Mesenchymal stem cell (in vitro differentiated cells and primary cell): Measurements from ENCODE around the gene KRI1.
"Not testable (repeated sequence)": the region's sequence is repeated elsewhere in the genome, so short reads cannot be mapped to it uniquely, and the experiment has no call there.

Source experiments
- DNase-seq: peaks from one replicate; pipeline ENCODE4 v3.0.0-alpha.2; 2013
- H2AFZ ChIP-seq: one replicate; pipeline ENCODE4 v1.6.1; 2013; ENCODE audit warnings: low read depth, mild to moderate bottlenecking, control low read depth, inconsistent platforms, low read length, moderate library complexity
- H2AK5ac ChIP-seq: 2 replicates; pipeline ENCODE4 v1.6.1; 2013; ENCODE audit warnings: low read length, moderate library complexity, mild to moderate bottlenecking, inconsistent platforms; ENCODE audit not compliant: severe bottlenecking
- H2BK120ac ChIP-seq: one replicate; pipeline ENCODE4 v1.6.1; 2013; ENCODE audit warnings: low read depth, mild to moderate bottlenecking, inconsistent platforms, low read length, moderate library complexity
- H2BK12ac ChIP-seq, 2 experiments: one replicate each; pipeline ENCODE4 v1.6.1; 2013; ENCODE audit warnings: inconsistent platforms in 2 of 2, low read length in 2 of 2, mild to moderate bottlenecking in 2 of 2, moderate library complexity in 2 of 2, control low read depth in 1 of 2
- H2BK15ac ChIP-seq: one replicate; pipeline ENCODE4 v1.6.1; 2013; ENCODE audit warnings: mild to moderate bottlenecking, low read depth, inconsistent platforms; ENCODE audit not compliant: poor library complexity, severe bottlenecking
- H2BK5ac ChIP-seq: 2 replicates; pipeline ENCODE4 v1.6.1; 2013; ENCODE audit warnings: low read depth, mild to moderate bottlenecking, low read length, control low read depth, inconsistent platforms; ENCODE audit not compliant: poor library complexity, severe bottlenecking
- H3K14ac ChIP-seq, 2 experiments: one replicate each; pipeline ENCODE4 v1.6.1; 2013; ENCODE audit warnings: inconsistent platforms in 2 of 2, low read length in 2 of 2, control low read depth in 1 of 2, mild to moderate bottlenecking in 1 of 2, moderate library complexity in 1 of 2
- H3K18ac ChIP-seq, 2 experiments: one replicate each; pipeline ENCODE4 v1.6.1; 2013; ENCODE audit warnings: inconsistent platforms in 2 of 2, low read length in 2 of 2, control low read depth in 1 of 2, low read depth in 1 of 2, mild to moderate bottlenecking in 1 of 2
- H3K23ac ChIP-seq, 2 experiments: one replicate each; pipeline ENCODE4 v1.6.1; 2013; ENCODE audit warnings: inconsistent platforms in 2 of 2, low read length in 2 of 2, mild to moderate bottlenecking in 2 of 2, moderate library complexity in 2 of 2, control low read depth in 1 of 2
- H3K27ac ChIP-seq: 2 replicates; pipeline ENCODE4 v1.5.1; 2013; ENCODE audit warnings: mild to moderate bottlenecking, moderate library complexity, low read length, control low read depth, inconsistent platforms; ENCODE audit not compliant: poor library complexity, severe bottlenecking
- H3K27me3 ChIP-seq, 2 experiments: 2 replicates each; pipeline versions ENCODE4 v1.6.1 to v1.7.0; 2013; ENCODE audit warnings: low read length in 2 of 2, mild to moderate bottlenecking in 2 of 2, moderate library complexity in 2 of 2, control low read depth in 1 of 2, inconsistent platforms in 1 of 2; ENCODE audit not compliant: control insufficient read depth in 1 of 2, insufficient read depth in 1 of 2
- H3K36me3 ChIP-seq, 2 experiments: 2 replicates each; pipeline versions ENCODE4 v1.6.1 to v1.7.0; 2013; ENCODE audit warnings: low read length in 2 of 2, control low read depth in 1 of 2, inconsistent platforms in 1 of 2, low read depth in 1 of 2, mild to moderate bottlenecking in 1 of 2; ENCODE audit not compliant: insufficient read depth in 2 of 2, control insufficient read depth in 1 of 2
- H3K4ac ChIP-seq, 2 experiments: one replicate each; pipeline ENCODE4 v1.6.1; 2013; ENCODE audit warnings: inconsistent platforms in 2 of 2, low read length in 2 of 2, mild to moderate bottlenecking in 2 of 2, moderate library complexity in 2 of 2, control low read depth in 1 of 2, low read depth in 1 of 2
- H3K4me1 ChIP-seq: 2 replicates; pipeline ENCODE4 v1.6.1; 2013; ENCODE audit warnings: low read depth, low read length, control low read depth; ENCODE audit not compliant: control insufficient read depth, insufficient read depth
- H3K4me2 ChIP-seq: 2 replicates; pipeline ENCODE4 v1.6.1; 2013; ENCODE audit warnings: low read length, mild to moderate bottlenecking, inconsistent platforms; ENCODE audit not compliant: poor library complexity, severe bottlenecking
- H3K4me3 ChIP-seq, 2 experiments: 2 replicates each; pipeline versions ENCODE4 v1.5.1 to v1.7.0; 2013; ENCODE audit warnings: low read length in 2 of 2, mild to moderate bottlenecking in 2 of 2, control low read depth in 1 of 2, low read depth in 1 of 2; ENCODE audit not compliant: insufficient read depth in 1 of 2
- H3K79me1 ChIP-seq: replicated peaks from 2 replicates; pipeline ENCODE4 v1.6.1; 2013; ENCODE audit warnings: mild to moderate bottlenecking, control low read depth, low read length, inconsistent platforms; ENCODE audit not compliant: poor library complexity, severe bottlenecking
- H3K9ac ChIP-seq: 2 replicates; pipeline ENCODE4 v1.7.0; 2013; ENCODE audit warnings: mild to moderate bottlenecking, low read length, moderate library complexity
- H3K9me3 ChIP-seq: 2 replicates; pipeline ENCODE4 v1.7.0; 2013; ENCODE audit warnings: mild to moderate bottlenecking, low read length; ENCODE audit not compliant: control insufficient read depth
- H4K8ac ChIP-seq: one replicate; pipeline ENCODE4 v1.6.1; 2013; ENCODE audit warnings: inconsistent platforms, mild to moderate bottlenecking, low read length, moderate library complexity
- H4K91ac ChIP-seq: one replicate; pipeline ENCODE4 v1.6.1; 2013; ENCODE audit warnings: mild to moderate bottlenecking, low read length, inconsistent platforms
- WGBS: methylation state at CpG from one replicate; pipeline ENCODE4 v1.1.7; 2013; ENCODE audit warnings: mixed read lengths; 5-methylcytosine and 5-hydroxymethylcytosine counted together

Gene KRI1

GRCh38 chr19:10574462-10574861 is 8.7 kb upstream of the KRI1 start:
- DNase-seq = no peak
- no peak overlapping the region for H3K4ac ChIP-seq
- H2BK5ac ChIP-seq = no peak overlapping the region
- H3K27ac ChIP-seq = no peak overlapping the region
- peak overlapping the region; percentile 80 for H2BK15ac ChIP-seq
- H3K18ac ChIP-seq = no peak overlapping the region
- H3K4me3 ChIP-seq = no peak overlapping the region
- 89% methylated on average over 8 of the region's 8 CpGs for WGBS
- H4K91ac ChIP-seq = no peak overlapping the region
- peaks cover 11% of the 10 kb centered on the region for H3K4me1 ChIP-seq
- no peaks in the 10 kb centered on the region for H3K27me3 ChIP-seq
- no peak overlapping the region for H3K14ac ChIP-seq
- peak overlapping the region; percentile 26 for H2AK5ac ChIP-seq
- no peak overlapping the region for H2BK12ac ChIP-seq
- no peaks in the 10 kb centered on the region for H3K9me3 ChIP-seq
- H3K23ac ChIP-seq = no peak overlapping the region
- no peak overlapping the region for H4K8ac ChIP-seq
- H3K79me1 ChIP-seq = peaks cover 6% of the 10 kb centered on the region
- H2AFZ ChIP-seq = no peak overlapping the region
- H3K9ac ChIP-seq = no peak overlapping the region
- no peaks in the 10 kb centered on the region for H3K36me3 ChIP-seq
- H3K4me2 ChIP-seq = no peak overlapping the region
- no peak overlapping the region for H2BK120ac ChIP-seq

- H3K14ac ChIP-seq, H4K8ac ChIP-seq, H2BK5ac ChIP-seq, H3K4me2 ChIP-seq, H4K91ac ChIP-seq, H2AK5ac ChIP-seq, H3K23ac ChIP-seq, H3K4ac ChIP-seq, H2AFZ ChIP-seq, H2BK120ac ChIP-seq, H3K18ac ChIP-seq, H3K9ac ChIP-seq, H3K36me3 ChIP-seq, H3K4me3 ChIP-seq, H2BK15ac ChIP-seq, H3K27ac ChIP-seq, H3K27me3 ChIP-seq, H3K9me3 ChIP-seq, H2BK12ac ChIP-seq, DNase-seq, H3K79me1 ChIP-seq: not testable (repeated sequence)
- peaks cover 15% of the 10 kb centered on the region for H3K4me1 ChIP-seq
- WGBS = 93% methylated on average over 5 of the region's 6 CpGs
Observed at GRCh38 chr19:10573793-10574192, 8.0 kb upstream of the KRI1 start.

- Histone ChIP-seq H4K8ac (no peak within 1 kb of the TSS), H2BK15ac (no peak within 1 kb of the TSS), H3K18ac (peak within 1 kb of the TSS; percentile 16 to 94), H2AFZ (peak within 1 kb of the TSS; percentile 93), H3K14ac (peak within 1 kb of the TSS in 1 of 2 experiments; percentile 62), H3K27me3 (no peaks in the 10 kb centered on the region), H4K91ac (peak within 1 kb of the TSS; percentile 88), H3K9ac (peak within 1 kb of the TSS; percentile 87), H2BK12ac (peak within 1 kb of the TSS in 1 of 2 experiments; percentile 49), H3K4me1 (peaks cover 27% of the 10 kb centered on the region), H3K4me3 (peak within 1 kb of the TSS; percentile 85 to 94), H3K4ac (peak within 1 kb of the TSS in 1 of 2 experiments; percentile 87), H2AK5ac (no peak within 1 kb of the TSS), H3K9me3 (no peaks in the 10 kb centered on the region), H3K36me3 (peaks cover 0 to 2% of the 10 kb centered on the region in 2 experiments), H3K4me2 (peak within 1 kb of the TSS; percentile 97), H3K79me1 (peaks cover 18% of the 10 kb centered on the region), H2BK120ac (no peak within 1 kb of the TSS), H2BK5ac (no peak within 1 kb of the TSS), H3K23ac (no peak within 1 kb of the TSS), H3K27ac (peak within 1 kb of the TSS; percentile 30)
- peak; percentile 99 for DNase-seq
- under 1% methylated on average over 67 of the region's 71 CpGs for WGBS
Observed at GRCh38 chr19:10568826-10569651, 3.2 kb upstream of the KRI1 start, which contains the start of gene CDKN2D. Gene CDKN2D (minus strand): TSS chr19:10568979. CDS start chr19:10568653, 326 bp downstream.

- Histone ChIP-seq H3K4me3 (peak overlapping the region; percentile 85 to 94), H3K9me3 (no peaks in the 10 kb centered on the region), H4K8ac (no peak overlapping the region), H3K4me2 (peak overlapping the region; percentile 95), H3K27me3 (no peaks in the 10 kb centered on the region), H3K23ac (no peak overlapping the region), H2AK5ac (no peak overlapping the region), H2BK12ac (peak overlapping the region in 1 of 2 experiments; percentile 49), H3K18ac (peak overlapping the region; percentile 16 to 94), H2AFZ (peak overlapping the region; percentile 93), H4K91ac (peak overlapping the region; percentile 88), H2BK5ac (no peak overlapping the region), H2BK15ac (no peak overlapping the region), H3K36me3 (peaks cover 0 to 5% of the 10 kb centered on the region in 2 experiments), H3K9ac (peak overlapping the region; percentile 87), H3K14ac (peak overlapping the region in 1 of 2 experiments; percentile 62), H3K79me1 (peaks cover 21% of the 10 kb centered on the region), H3K27ac (no peak overlapping the region), H3K4ac (peak overlapping the region in 1 of 2 experiments; percentile 87), H3K4me1 (peaks cover 27% of the 10 kb centered on the region), H2BK120ac (no peak overlapping the region)
- 2% methylated on average over 35 of the region's 58 CpGs for WGBS
- DNase-seq = peak; percentile 57
Observed at GRCh38 chr19:10568062-10568825, 2.4 kb upstream of the KRI1 start.
